Liver (tissue), 3 donors: ENCODE measurements around the gene FBXO24.

Experiments used
- CTCF ChIP-seq: fragments of 150-350 bp; IDR thresholded peaks from 2 replicates; pipeline ENCODE4 v1.5.1; 2017; ENCODE audit warnings: improper control_type of control experiment, low read depth, low read length; ENCODE audit not compliant: missing input control
- JUND ChIP-seq, 2 donors: IDR thresholded peaks; 2 replicates each; pipeline ENCODE4 v1.6.1; 2016; ENCODE audit warnings: antibody characterized with exemption in 2 of 2
- TAF1 ChIP-seq: conservative IDR thresholded peaks from 2 replicates; pipeline ENCODE4 v1.6.1; 2016; ENCODE audit warnings: antibody characterized with exemption, mild to moderate bottlenecking
- TF ChIP-seq, protein P1 (sequence below): IDR thresholded peaks from 2 replicates; pipeline ENCODE4 v1.6.1; 2016; ENCODE audit warnings: antibody characterized with exemption
- donor health status: healthy.
- donor health status: healthy.

- no peak for TF ChIP-seq JUND (IDR thresholded peaks at IDR 0.05)
- no peak for TF ChIP-seq TAF1
- no peak for TF ChIP-seq CTCF
- TF ChIP-seq, protein P1, sequence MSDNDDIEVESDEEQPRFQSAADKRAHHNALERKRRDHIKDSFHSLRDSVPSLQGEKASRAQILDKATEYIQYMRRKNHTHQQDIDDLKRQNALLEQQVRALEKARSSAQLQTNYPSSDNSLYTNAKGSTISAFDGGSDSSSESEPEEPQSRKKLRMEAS, result no peak
Measured at GRCh38 chr7:100572949-100573675, 13.0 kb upstream of the FBXO24 start.
